Brain microvascular endothelial cell (primary cell): Measurements from ENCODE around the gene CTXN3.

ENCODE experiments used
- DNase-seq: peaks from one replicate; pipeline ENCODE4 v3.0.0-alpha.2; 2020
- H3K27ac ChIP-seq: fragments of 250-450 bp; sonication (Bioruptor Pico); 2 replicates; pipeline ENCODE4 v1.5.1; 2020; ENCODE audit warnings: mild to moderate bottlenecking, moderate library complexity
- H3K27me3 ChIP-seq: fragments of 250-450 bp; sonication (Bioruptor Pico); replicated peaks from 2 replicates; pipeline ENCODE4 v1.5.1; 2020; ENCODE audit warnings: mild to moderate bottlenecking
- H3K36me3 ChIP-seq: fragments of 250-450 bp; sonication (Bioruptor Pico); replicated peaks from 2 replicates; pipeline ENCODE4 v1.5.1; 2020; ENCODE audit warnings: mild to moderate bottlenecking
- H3K4me3 ChIP-seq: 2 replicates; pipeline ENCODE4 v1.5.1; 2011; ENCODE audit warnings: low read depth, mild to moderate bottlenecking, control low read depth, low read length, moderate library complexity
- in situ Hi-C: cut with HindIII; loops from 2 replicates; pipeline ENCODE4 v1.10.0; 2017; ENCODE audit warnings: low sequenced_read_pairs, low pct_ligation_motif_present
- TF ChIP-seq, protein P1 (sequence below): IDR thresholded peaks from 2 replicates; pipeline ENCODE4 v1.5.1; 2011; ENCODE audit warnings: low read depth, mild to moderate bottlenecking, moderate library complexity, low read length, control low read depth, inconsistent platforms; ENCODE audit errors: missing control alignments

The CTXN3 gene

DNA sequence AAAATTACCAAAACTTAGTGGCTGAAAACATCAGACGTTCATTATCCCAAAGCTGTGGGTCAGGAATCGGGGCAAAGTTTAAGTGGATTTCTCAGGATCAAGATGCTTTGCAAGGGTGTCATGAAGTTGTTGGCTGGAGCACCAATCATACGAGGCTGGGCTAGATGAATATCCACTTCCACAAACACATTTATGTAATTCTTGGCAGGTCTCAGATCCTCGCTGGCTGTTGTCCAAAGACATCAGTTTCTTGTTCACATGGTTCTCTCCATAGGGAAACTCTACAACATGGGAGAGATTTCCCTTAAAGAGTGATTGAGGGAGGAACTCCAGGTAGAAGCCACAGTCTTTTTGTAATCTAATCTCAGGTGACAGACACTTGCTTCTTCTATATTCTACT lies 34.1 kb downstream of the CTXN3 start:
- H3K36me3 ChIP-seq, result no peaks in the 10 kb centered on the region
- H3K27ac ChIP-seq, result no peak overlapping the region
- no peak overlapping the region for H3K4me3 ChIP-seq
- H3K27me3 ChIP-seq, result no peaks in the 10 kb centered on the region
- peak; percentile 80 for DNase-seq
- TF ChIP-seq, protein P1, sequence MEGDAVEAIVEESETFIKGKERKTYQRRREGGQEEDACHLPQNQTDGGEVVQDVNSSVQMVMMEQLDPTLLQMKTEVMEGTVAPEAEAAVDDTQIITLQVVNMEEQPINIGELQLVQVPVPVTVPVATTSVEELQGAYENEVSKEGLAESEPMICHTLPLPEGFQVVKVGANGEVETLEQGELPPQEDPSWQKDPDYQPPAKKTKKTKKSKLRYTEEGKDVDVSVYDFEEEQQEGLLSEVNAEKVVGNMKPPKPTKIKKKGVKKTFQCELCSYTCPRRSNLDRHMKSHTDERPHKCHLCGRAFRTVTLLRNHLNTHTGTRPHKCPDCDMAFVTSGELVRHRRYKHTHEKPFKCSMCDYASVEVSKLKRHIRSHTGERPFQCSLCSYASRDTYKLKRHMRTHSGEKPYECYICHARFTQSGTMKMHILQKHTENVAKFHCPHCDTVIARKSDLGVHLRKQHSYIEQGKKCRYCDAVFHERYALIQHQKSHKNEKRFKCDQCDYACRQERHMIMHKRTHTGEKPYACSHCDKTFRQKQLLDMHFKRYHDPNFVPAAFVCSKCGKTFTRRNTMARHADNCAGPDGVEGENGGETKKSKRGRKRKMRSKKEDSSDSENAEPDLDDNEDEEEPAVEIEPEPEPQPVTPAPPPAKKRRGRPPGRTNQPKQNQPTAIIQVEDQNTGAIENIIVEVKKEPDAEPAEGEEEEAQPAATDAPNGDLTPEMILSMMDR, result no peak
- in situ Hi-C loops, result no loop called here

DNA sequence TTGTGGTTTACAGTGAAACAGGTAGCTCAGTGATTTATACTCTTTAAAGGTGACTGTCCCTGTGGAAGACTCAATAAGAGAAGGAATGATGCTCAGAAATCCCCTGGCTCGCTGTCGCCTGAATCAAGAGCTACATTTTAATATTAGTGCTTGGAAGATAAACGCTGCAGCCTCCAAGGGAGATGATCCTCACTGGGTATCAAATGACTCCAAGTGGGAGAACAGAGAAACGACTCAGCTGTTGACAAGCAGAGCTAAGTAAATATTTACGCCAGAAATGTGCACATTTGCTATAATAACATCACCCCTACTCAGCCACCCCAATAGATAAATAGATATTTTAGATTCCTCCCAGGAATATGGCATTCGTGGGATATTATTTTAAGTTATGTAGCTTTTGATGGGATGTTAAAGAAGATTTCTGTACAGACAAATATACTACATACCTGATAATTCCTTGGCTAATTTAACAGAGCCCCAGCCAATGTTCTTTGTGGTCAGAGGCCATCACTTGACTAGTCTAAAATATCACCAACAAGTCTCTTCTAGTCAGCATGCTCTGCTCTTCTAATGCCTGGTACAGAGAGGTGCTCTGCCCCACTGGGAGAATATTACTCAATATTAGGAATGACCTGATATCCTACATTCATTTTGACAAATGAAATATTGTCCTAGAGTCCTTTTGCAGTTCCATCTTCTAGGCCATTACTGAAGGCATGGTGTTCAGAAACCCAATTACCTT lies 36.0 kb downstream of the CTXN3 start:
- TF ChIP-seq, protein P1, result no peak

DNA sequence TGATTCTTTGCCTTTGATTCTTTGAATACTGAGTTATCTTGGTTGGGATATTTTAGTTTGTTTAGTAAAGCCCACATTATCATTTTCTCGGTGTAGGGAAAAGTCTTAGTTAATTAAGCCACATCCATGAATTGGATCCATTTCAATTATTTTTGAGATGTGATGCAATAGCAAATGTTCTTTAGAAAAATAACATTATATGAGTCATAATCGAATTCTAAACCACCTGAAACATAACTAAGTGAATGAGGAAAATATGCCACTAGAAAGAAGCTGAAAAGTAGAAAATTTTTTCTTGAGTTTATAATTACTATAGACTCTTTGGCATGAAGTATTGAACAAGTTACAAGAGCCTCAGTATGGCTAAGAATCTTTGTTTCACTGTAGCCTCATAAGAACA lies 36.8 kb downstream of the CTXN3 start:
- in situ Hi-C loops, result no loop called here
- no peak for DNase-seq
- H3K36me3 ChIP-seq, result no peaks in the 10 kb centered on the region
- TF ChIP-seq, protein P1, result no peak
- H3K27me3 ChIP-seq, result no peaks in the 10 kb centered on the region
- H3K27ac ChIP-seq, result no peak overlapping the region
- no peak overlapping the region for H3K4me3 ChIP-seq

More for the DNA sequence above, 36.0 kb downstream of the CTXN3 start:
- no peak for DNase-seq
- Histone ChIP-seq H3K27ac (no peak overlapping the region), H3K36me3 (no peaks in the 10 kb centered on the region), H3K27me3 (no peaks in the 10 kb centered on the region), H3K4me3 (no peak overlapping the region)
- in situ Hi-C loops, result no loop called here

DNA sequence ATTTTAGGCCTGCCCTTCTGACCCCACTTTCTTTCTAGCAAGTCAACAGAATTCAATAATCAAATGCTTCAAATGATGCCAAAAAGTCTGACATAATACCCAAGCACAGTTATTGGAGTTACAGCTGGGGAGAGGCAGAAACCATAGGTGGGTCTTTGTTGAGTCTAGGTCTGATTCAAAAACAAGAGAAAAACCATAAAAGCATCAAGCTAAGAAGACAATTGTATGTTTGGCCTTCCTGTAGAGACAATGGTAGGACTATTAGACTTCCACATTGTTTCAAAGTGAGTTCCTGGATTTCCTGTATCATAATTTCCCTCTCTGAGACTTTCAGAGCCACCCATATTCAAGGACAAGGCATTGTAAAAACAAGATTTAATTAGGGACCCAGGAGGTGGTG lies 37.5 kb downstream of the CTXN3 start:
- no peak for DNase-seq
- no peak overlapping the region for H3K4me3 ChIP-seq
- in situ Hi-C loops, result no loop called here
- H3K27ac ChIP-seq, result no peak overlapping the region
- no peaks in the 10 kb centered on the region for H3K27me3 ChIP-seq
- TF ChIP-seq, protein P1, result no peak
- no peaks in the 10 kb centered on the region for H3K36me3 ChIP-seq

DNA sequence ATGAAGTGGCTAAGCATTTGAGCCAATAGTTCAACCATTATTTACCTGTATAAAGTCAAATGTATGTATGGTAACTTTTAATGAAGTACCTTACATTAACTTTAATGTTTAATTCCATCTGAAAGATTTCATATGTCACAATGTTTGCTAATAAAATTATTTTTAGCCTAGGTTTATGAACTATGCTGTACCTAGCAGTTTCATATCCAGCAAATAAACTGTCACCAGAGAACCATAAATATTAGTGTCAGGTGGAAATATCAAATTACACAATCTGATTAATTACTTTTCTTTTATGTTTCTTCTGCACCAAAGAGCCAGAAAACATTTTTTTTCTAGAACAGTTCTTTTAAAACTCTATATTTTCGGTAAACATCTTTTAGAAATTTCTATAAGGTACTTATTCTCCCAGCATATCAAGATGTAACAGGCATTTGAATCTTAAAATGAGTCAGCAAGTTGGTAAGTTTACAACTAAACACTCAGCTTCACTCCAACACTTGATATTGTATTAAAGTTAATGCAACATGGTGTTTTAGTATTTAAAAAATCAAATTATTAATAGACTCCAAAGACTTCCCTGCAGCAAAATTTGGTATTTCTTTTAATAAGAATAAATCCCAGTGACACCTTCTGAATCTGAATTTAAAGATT lies 45.8 kb downstream of the CTXN3 start:
- Histone ChIP-seq H3K27ac (no peak overlapping the region), H3K36me3 (no peaks in the 10 kb centered on the region), H3K27me3 (no peaks in the 10 kb centered on the region), H3K4me3 (no peak overlapping the region)
- DNase-seq, result no peak
- TF ChIP-seq, protein P1, result no peak
- in situ Hi-C loops, result no loop called here
